NCI-H2227 (cell line): ENCODE measurements around the gene CXCR5.

Source experiments
- DNase-seq: peaks from one replicate; lab custom pipeline; 2025; ENCODE audit not compliant: unreplicated experiment; lab: John Stamatoyannopoulos, UW

CXCR5 gene

GRCh38 chr11:118898400-118899295, 15.0 kb downstream of the CXCR5 start:
- DNase-seq: no peak

GRCh38 chr11:118899296-118899688, 15.6 kb downstream of the CXCR5 start:
- DNase-seq: no peak

GRCh38 chr11:118899706-118900360, 16.1 kb downstream of the CXCR5 start:
- no peak for DNase-seq

- DNase-seq: no peak
Observed at GRCh38 chr11:118900535-118901384, 17.1 kb downstream of the CXCR5 start.

GRCh38 chr11:118901494-118902335, 18.0 kb downstream of the CXCR5 start:
- DNase-seq: no peak

- DNase-seq: no peak
Observed at GRCh38 chr11:118902336-118903203, 18.9 kb downstream of the CXCR5 start.

- no peak for DNase-seq
Observed at GRCh38 chr11:118903204-118904015, 19.7 kb downstream of the CXCR5 start.

- DNase-seq: peak; percentile 79
Observed at GRCh38 chr11:118907051-118908042, 23.7 kb downstream of the CXCR5 start.

GRCh38 chr11:118908264-118908663, 24.6 kb downstream of the CXCR5 start:
- DNase-seq: no peak

- peak; percentile 87 for DNase-seq
Observed at GRCh38 chr11:118908901-118909618, 25.4 kb downstream of the CXCR5 start.

- DNase-seq: peak; percentile 35
Observed at GRCh38 chr11:118909619-118910308, 26.1 kb downstream of the CXCR5 start.

- DNase-seq: peak; percentile 65
Observed at GRCh38 chr11:118910309-118911112, 26.8 kb downstream of the CXCR5 start.

GRCh38 chr11:118911113-118911879, 27.6 kb downstream of the CXCR5 start:
- no peak for DNase-seq

- peak; percentile 62 for DNase-seq
Observed at GRCh38 chr11:118911880-118912741, 28.4 kb downstream of the CXCR5 start.
